SW 1271 (cell line): ENCODE data around the gene TRPM2.
A peak's percentile ranks its signal among the peaks of the same experiment; 100 is the strongest.
"Not testable (repeated sequence)": the region's sequence is repeated elsewhere in the genome, so short reads cannot be mapped to it uniquely, and the experiment has no call there.

Source experiments
- DNase-seq, 2 experiments: peaks; one replicate each; lab custom pipeline; 2025; lab: John Stamatoyannopoulos, UW

TRPM2 gene

DNA sequence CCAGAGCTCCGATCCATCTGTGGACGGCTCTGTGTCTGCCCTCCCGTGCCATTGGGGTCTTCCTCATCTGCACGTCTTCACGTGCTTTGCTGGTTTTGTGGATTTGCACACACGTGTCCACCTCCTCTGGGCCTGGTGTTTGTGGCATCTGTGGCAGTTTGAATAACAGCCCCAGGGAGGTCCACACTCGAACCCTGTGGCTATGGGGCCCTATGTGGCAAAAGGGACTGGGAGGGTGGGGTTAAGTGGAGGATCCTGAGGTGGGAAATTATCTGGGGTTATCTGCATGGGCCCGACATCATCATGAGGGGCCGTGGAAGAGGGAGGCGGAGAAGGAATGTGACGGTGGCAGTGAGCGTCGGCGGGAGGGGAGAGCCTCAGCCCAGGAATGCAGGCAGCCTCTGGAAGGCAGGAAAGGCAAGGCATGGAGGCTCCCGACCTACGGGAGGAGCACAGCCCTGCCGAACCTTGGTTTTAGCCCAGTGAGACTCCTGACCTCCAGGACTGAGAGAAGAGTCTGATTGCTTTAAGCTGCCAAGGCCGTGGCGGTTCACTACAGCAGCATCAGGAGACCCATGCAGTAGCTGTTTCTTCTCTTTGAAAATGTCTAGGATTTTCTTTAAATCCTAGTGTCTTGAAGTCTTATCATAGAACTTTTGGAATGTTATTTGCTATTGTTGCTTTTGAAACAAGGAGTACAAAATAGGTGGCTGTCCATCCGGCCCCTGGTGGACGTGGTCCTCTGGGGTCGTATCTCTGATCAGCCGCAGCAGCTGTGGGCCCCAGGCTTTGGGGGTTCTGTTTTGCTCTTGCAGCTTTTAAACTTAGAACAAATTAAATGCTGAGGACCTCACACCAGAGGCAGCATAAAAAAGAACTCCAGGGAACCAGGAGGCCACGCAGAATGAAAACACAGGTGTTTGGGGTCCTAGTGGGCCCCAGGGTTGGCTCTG lies 61.9 kb downstream of the TRPM2 start:
- no peak for DNase-seq

DNA sequence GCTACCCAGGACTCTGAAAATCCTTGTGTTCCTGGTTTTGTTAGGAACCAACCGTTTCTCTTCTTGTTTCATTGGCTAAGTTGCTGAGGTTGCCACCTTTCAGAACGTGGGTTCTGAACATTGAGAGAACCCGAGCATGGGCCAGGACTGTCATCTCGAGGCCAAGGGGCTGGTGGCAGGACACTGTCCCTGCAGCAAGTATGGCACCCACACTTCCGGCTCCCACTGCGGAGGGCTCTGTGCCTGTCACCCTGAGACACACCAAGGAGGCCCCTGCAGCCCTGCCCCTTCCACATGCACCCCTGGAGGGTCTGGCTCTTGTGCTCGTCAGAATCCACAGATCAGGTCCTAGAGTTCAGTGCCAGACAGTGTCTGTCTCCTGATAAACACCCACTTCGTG lies 62.8 kb downstream of the TRPM2 start:
- no peak for DNase-seq

GRCh38 chr21:44417621-44418107 lies 64.2 kb downstream of the TRPM2 start:
- DNase-seq, result not testable (repeated sequence)

DNA sequence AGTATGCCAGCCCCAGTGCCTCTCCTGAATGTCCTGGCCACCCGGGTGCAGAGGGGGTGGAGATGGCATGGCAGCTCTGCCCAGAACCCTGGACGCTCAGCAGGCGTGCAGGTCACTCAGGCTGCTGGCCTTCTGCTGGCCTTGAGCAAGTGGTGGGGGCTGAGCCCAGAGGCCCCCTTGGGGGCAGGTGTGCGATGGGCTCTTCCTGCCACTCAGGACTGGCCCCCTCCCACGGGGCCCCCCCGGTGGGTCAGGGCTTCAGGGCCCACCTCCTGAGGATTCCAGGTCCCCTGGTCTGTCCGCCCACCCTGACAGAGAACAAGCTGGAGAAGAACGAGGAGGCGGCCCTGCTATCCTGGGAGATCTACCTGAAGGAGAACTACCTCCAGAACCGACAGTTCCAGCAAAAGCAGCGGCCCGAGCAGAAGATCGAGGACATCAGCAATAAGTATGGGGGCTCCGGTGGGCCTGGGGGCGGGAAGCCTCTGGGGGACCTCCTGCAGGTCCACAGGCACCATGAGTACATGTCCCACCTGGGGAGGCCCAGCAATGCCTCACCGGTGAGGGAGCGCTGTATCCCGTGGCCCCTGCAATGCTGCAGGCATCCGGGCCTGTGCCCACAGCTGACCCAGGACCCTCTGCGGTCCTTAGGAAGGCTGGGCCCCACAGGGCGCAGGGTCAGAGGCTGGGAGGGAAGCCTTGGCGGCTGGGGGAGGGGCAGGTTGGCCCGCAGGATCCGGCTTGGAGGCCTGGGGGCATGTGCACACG lies 64.9 kb downstream of the TRPM2 start:
- no peak for DNase-seq

GRCh38 chr21:44418876-44419230 lies 65.4 kb downstream of the TRPM2 start:
- DNase-seq, result no peak

DNA sequence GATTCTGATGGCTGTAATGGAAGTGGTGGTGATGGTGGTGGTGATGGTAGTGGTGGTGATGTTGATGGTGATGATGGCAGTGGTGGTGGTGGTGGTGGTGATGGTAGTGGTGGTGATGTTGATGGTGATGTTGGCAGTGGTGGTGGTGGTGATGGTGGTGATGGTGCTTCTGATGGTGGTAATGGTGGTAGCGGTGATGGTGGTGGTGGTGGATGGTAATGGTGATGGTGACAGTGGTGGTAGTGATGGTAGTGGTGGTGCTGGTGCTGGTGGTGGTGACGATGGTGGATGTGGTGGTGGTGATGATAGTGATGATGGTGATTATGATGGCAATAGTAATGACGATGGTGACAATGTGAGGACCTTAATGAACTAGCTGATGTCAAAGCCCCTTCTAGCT lies 66.3 kb downstream of the TRPM2 start:
- no peak for DNase-seq

- DNase-seq, result no peak
Measured at GRCh38 chr21:44420416-44421205, 67.2 kb downstream of the TRPM2 start.

- no peak for DNase-seq
Measured at GRCh38 chr21:44421901-44422840, 68.8 kb downstream of the TRPM2 start.

GRCh38 chr21:44423312-44423821 lies 69.9 kb downstream of the TRPM2 start:
- DNase-seq, result no peak

DNA sequence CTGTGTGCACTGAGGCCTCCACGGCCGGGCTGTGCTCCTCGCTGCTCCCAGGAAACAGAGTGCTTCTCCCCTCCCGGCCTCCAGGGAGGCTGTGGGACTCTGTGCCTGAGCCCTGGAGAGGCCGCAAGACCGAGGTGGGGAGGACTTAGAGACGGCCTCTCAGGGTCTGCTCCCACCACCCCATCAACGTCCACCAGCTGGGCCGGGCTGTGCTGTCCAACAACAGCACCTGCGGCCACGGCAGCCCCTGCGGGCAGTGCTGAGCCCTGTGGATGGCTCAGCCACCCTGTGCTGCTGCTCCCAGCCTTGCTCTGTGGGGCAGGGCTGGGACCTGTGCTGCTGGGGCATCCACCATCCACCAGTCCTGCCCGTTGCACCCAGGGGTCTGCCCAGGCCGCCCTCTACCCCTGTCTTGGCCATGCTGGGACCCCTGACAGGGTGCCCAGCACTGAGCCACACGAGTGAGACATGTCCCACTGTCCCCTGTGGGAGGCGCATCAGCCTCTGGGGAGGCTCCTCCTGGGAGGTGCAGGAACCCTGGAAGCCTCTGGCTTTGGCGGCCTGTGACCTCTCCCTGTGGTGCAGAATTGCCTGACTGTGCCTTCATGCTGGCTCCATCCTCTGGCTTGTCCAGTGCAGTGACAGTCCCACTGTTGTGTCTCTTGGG lies 70.7 kb downstream of the TRPM2 start:
- no peak for DNase-seq

- DNase-seq, result peak in 1 of 2 experiments; percentile 42
Measured at GRCh38 chr21:44424608-44425306, 71.3 kb downstream of the TRPM2 start.

DNA sequence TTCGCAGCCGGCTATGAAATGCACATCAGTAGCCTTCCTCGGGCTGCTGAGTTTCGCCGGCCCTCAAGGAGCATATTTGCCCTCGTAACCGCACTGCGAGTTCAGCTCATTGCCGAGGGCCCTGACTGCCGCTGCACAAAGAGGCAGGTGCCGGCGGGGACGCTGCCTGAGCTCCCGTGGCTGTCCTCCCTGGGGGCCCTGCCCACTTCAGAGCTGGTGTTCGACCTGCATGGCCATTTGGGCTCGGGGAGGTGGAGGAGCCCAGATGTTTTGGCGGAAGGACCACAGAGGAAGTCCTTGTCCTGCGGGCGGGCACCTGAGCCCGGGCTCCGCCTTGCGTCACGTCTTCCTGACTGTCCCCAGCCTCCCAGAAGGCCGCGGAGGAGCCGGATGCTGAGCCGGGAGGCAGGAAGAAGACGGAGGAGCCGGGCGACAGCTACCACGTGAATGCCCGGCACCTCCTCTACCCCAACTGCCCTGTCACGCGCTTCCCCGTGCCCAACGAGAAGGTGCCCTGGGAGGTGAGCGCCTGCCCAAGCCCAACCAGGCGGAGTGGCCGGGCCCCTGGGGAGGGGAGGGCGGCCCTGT lies 72.0 kb downstream of the TRPM2 start:
- peak; percentile 40 to 73 for DNase-seq

- no peak for DNase-seq
Measured at GRCh38 chr21:44425895-44426662, 72.7 kb downstream of the TRPM2 start.

- DNase-seq, result no peak
Measured at GRCh38 chr21:44426663-44427191, 73.3 kb downstream of the TRPM2 start.

DNA sequence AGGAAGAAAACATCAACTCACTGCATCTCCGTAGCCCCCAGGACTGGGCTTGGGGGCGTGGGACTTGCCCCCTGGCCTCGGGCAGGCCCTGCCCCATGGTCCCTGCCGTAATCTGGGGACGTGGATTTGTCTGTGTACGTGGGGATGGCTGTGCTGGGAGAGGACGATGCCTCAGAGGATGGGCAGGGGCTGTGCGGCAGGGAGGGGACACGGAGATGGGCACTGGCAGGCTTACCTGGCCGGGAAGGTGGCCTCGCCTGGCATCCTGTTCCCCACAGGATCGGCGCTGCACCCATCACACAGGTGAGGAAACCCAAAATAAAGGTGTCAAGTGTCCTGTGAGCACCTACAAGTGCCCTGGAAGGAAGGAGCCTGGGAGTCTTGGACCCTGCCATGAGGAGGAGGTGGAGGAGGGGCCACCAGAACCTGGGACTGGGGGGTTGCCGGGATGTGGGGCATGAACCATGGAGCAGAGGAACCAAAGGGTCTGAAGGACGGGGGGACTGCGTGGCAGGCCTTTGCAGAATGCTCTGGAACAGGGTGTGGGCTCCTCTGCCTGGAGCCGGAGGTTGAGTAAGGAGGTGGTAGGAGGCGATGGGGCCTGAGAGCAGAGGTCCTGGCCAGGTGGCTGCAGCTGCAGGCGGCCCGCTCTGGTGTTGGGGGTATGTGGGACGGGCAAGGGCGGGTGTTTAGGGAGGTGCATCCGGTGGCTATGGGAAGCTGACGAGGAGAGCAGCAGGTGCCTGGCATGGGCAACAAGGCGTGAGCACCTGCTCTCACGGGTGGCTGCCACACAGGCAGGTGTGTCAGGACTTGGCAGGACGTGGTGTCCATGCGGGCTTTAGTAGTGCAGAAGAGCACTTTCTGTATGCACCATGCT lies 74.1 kb downstream of the TRPM2 start:
- no peak for DNase-seq

- DNase-seq, result peak in 1 of 2 experiments; percentile 30
Measured at GRCh38 chr21:44428281-44428960, 75.0 kb downstream of the TRPM2 start.
